HG03159 (cell line): ENCODE data around the gene LSAMP.

ENCODE experiments used
- ATAC-seq: cut with Tn5 transposase; IDR thresholded peaks from one replicate; pipeline ENCODE4 v1.9.1; 2021; ENCODE audit warnings: mild to moderate bottlenecking, moderate library complexity; ENCODE audit not compliant: unreplicated experiment

LSAMP gene

DNA sequence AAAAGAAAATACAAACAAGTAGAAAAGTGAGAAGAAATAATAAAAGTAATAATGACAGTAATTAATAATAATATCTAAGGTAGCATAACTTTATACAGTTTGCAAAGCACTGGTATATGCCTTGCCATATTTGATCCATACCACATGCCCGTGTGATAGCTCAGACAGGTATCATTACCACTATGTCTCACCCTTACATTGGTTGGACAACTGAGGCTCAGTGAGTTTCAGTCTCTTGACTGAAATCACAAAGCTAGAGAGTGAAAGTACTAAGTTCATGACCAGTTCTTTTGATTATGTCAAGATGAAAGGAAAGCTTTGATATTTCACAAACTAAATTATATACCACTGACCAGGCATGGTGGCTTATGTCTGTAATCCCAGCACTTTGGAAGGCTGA is 413.1 kb downstream of the LSAMP start:
- ATAC-seq: no peak

DNA sequence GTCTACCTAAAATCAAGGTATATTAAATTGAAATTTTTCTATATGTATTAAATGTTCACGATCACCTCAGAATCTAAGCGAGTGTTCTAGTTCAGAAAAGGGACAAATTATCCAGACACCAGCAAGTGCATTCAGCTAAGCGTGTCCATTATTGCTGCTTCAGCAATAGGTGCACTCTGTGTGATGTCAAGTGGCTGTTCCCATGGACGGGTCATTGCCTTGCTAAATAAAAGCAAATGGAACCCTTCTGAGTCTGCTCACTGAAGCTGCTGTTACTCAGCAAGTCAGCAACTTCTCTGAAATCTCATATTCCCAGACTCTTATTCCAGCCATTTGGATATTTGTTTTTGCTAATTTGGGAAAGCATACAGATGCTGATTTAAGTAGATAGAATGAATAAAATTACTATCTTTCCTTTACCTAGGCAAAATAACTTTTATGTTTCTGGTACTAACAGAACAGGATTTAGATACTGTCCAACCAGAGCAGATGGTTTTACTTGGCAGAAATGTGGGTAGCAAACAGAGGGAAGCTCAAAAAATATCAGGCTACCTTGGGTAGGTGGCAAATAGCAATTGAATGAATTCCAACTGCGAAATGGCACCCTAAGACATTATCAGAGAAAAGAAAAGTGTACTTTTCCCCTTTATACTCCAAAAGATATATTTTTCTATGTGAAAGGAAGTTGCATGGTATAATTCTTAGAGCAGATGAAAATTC is 415.0 kb downstream of the LSAMP start:
- no peak for ATAC-seq

DNA sequence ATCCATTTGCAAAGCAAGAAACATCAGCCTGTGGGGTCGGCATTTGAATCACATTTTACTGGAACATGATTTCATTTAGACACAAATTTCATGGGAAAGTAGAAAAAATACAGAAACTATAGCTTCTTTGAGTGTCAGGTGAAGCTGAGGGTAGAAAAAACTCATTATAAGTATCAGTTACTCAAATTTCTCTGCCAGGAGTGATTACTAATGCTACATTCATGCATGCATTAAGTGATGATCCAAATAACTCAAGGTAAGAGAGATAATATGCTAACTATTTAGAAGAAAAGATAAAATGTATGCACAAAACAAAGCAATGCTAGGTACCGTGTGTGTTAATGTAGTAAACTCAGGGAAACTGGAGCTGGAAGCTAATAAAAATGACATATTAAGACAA is 416.0 kb downstream of the LSAMP start:
- no peak for ATAC-seq

DNA sequence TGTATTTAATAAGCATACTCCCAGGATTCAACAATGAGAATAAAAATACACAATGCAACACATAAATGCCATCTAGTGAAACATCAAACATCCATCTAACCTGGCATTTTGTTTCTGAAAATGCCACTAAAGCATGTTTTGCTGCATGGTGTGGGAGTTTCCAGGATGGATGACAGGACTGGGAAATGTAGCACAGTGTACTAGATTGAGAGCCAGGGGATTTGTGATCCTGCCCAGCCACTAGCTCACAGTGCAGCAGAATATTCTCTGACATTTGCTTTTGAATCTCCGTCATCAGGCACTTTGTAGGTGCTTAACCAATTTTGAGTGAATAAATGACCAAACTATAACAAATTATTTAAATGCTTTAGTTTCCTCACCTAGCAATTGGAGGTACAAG is 417.1 kb downstream of the LSAMP start:
- ATAC-seq: no peak

DNA sequence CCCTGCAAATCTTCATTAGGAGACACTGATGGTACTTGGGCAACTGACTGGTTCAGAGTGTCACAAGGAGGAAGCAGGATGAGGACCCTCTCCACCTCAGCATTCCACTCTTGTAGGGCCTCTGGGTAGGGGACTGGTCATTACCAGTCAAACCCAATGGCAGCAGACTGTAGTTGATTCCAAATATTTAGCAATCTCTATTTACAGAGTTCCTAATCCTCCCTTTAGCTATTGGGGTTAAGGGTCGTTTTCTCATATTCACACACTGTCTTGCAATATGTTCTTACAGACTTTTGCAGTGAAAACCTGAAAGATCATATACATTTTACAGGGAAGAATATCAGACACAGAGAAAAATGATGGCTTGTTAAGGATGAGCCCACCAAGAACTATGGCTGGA is 424.3 kb downstream of the LSAMP start:
- ATAC-seq: no peak

DNA sequence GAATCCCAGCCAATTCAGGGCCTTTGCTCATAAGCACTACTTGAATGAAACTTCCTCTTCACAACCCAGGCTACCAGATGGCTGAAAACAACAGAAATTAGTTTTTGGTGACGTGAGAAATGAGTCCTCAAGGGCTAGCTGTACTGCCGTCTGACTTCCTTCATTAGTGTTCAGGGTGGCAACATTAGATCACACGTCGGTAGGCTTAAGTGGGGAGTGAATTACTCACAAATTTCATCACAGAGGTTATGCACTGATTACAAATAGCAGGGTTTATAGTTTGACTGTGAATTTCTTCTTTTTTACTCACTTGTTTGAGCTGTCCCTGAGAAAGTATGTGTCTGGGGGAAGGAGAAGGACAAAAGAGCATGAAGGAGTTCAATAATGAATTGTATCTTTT is 424.8 kb downstream of the LSAMP start:
- ATAC-seq: peak; percentile 86

DNA sequence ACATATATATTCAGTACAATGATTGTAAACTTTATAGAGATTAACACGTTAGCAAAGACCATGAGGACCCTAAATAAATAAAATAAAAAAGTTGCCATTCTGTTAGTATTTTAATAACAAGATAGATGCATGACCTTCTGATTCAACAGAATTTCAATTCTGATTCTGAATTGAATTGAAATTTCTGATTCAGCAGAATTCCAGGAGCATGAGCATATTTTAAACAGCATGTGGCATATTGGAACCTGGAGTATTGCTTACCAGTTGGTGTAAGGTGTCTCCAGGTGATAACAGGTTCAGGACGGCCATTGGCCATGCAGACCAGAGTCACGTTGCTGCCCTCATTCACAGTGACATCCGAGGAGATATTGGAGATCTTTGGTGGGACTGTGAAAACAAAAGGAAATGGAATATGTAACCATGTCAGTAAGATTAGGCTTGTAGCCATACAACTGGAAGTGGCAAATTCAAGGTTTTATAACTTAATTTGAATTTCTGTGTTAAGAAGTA is 426.0 kb downstream of the LSAMP start:
- ATAC-seq: no peak

DNA sequence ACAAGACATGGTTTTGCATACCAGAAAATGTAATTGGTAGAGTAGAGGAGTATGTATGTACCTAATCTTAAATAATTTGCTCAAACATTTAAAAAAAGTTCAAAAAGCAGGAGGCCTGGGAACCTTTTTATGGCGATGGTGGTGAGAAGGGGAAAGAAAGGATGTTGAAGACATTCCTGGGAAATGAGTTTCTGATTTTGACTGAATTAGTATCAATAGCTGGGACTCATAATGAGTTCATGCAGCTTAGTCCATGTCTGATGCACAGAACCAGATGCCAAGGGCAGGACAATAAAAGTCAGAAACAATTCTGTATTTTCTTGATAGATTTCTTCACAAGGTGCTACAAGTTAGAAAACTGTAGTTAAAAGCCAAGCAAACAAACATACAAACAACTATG is 426.6 kb downstream of the LSAMP start:
- no peak for ATAC-seq

DNA sequence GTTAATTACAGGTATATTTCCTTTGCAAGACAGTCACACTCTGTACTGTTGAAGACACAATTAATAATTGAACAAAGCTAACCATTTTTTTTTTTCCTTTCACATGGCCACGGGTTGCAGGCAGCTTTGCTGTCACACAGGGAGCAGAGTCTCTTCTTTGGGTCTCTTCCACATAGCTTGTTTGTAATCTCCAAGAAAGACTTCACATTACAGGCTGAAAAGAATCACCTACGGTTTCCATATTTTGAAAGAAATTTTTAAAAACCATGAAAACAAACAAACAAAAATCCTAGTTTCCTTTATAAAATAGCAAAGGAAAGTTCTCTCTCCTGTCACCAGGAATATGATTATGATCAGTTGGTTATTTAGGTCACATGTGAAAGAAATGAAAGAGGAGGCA is 429.4 kb downstream of the LSAMP start:
- ATAC-seq: no peak

DNA sequence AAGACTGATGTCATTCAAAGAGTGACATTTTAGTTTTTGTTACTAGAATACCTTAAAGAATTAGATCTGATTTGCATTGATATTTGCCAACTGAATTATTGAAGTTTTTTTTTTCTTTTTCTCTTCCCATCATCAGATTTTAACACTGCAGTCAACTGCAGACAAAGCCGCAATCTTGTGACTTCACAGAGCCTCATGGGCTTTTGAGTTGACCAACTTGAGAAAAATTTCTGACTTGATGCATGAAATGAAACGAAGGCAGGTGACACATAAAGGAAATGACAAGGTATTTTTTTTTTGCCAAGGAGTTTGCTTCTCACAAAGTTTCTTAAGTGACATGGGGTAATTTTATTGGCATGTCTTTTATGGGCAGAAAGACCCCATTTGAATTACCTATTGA is 438.3 kb downstream of the LSAMP start:
- ATAC-seq: no peak

DNA sequence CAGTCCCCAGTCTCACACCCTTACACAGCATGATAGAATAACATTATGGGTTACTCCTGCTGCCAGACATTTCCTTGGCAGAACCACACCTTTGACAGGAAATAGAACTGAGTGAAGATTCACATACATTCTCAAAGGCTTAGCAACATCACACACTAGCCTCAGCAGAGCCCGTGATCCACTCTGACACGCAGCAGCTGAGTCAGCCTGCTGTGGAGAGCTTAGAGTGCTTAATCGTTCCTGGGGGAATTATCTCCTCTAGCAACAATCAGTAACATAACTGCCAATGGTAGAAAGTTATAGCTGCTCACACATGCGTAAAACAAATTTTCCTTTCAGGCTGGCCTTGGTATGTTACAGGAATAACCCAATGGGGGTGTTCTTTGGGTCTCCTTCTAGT is 439.9 kb downstream of the LSAMP start:
- ATAC-seq: no peak

DNA sequence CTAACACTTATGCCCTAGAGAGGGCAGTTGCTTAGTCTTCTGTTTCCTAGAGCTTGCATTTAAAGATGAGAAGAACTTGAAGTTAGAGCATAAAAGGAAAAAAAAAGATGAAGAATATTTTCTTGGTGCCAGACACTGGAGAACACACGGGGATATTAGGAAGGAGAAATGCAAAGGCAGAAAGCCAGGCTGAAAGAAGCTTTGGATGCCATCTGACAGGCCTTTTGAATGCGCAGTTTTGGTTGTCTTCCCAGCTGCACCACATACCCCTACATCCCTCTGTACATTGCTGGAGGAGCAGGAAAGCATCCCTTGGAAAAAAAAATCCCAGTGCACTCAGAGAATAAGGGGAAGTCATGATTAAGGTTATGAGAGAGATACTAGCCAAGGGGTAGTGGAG is 443.1 kb downstream of the LSAMP start:
- ATAC-seq: no peak

DNA sequence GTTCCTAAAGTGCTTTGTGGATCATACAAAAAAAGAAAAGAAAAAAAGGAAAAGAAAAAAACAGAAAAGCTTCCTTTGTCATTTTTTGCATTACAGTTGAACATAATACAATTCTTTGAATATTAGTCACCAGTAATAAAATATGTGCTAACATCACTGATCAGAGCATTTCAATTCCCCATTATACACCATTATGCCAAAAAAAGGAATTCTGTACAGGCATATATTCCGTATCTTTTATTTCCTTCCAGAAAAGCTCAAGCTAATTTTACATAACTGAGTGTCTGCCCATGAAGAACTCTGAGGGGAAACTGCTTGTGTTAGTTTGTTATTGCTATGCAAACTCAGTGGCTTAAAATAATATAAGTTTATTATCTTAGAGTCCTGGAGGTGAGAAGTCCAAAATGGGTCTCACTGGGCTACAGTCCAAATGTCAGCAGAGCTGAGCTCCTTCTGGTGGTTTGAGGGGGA is 444.1 kb downstream of the LSAMP start:
- no peak for ATAC-seq

DNA sequence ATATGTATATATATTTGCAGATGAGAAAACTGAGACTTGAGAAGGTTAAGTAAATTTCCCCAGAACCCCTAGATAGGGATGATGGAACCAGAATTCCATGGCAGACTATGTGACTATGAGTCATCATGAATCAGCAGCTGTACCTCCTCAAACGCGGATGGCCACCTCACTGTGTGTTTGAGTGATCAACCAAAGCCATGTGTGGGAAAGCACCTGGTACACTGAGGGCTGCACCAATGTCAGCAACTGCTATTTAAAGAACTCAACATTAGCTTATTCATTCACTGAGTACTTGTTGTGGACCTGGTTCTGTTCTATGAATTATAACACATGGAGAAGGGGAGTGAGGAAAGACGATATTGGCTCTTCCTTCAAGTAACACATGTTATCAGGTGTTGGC is 445.0 kb downstream of the LSAMP start:
- ATAC-seq: peak; percentile 82

DNA sequence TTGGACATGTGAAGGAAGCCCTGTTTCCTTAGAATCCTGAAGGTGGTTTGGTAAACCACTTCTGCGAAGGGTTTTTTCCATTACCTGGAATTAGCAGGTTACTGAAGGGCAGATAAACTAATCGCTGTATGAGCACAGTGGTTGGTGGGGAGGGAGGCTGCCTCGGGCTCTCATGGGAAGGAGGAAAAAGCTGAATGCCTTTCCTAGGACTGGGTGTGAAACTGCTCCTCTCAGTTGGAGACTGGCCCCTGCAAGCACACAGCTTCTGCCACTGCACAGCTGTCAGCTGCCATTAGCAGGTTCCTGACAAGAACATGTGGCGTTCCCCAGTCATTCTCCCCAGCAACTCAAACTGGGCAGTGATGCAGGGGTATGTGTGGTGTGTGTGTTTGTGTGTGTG is 445.7 kb downstream of the LSAMP start:
- ATAC-seq: no peak

DNA sequence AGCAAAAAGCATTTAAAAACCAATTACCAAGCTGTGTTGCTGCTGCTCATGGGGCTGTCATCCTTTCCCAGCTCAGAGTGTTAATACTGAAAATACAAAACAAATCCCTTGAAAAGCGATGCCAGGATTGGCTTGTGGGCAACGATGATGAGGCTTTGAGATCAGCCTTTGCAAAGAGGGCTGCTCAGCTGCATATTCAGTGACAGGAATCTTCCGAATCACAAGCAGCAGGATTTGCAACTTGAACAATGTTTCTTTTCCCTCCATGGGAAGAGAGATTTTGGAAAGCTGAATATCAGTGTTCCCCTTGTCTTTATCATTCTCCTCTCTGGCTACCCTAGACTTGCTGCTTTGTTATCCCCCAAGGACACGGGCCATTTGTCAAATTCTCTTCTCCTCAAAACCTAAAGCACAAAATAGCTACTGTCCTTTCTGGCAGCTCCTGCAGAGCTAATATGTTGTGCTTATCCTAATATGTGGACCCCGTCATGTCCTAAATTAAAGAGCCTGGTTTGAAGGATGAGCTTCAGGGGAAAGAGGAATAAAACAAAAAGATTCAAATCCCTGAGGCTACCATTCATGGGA is 446.2 kb downstream of the LSAMP start:
- no peak for ATAC-seq

DNA sequence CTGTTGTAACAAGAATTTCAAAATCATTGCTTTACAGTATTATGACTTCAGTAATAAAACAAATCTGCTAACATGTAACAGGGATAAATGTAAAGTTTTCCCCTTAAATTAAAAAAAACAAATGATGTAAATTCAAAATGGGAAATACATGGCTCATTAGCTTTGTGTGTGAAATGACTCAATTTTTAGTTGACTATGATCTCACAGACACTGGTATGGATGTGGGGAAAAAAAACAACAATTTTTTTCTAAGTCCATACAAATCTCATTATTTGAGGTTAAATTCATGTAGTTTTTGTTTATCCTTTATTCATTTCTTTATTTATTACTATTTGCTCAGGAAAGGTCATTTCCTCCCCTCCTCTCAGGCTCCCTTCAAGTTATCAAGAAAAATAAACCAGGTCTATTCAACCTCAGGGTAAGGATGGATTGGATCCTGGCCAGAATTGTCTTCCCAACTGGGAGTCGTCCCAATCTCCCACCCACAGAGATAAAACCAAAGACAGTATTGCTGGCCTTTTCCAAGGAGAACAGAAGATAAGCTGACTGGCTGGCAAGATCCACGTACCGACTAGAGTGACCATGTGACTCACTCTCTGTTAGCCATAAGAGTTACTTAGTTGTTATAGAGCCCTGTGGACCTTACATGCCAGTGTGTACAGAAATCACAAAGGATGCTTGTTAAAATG is 448.7 kb downstream of the LSAMP start:
- ATAC-seq: no peak

DNA sequence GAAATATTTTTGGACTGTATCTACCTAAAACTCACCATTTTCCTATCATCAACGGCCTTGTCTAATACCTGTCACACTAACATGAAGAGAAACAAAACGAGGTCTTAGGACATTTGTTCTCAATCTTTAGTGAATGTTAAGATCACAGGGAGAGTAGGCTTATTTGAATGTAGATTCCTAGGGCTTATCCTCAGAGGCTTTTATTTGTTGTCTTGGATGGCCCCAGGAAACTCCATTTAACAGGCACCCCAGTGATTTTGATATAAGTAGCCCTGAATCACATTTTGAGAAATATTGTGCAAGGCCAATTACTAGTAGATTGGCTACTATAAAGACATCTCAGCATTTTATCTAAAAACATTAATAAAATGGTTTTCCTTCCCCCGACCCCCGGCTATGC is 454.6 kb downstream of the LSAMP start:
- ATAC-seq: no peak

DNA sequence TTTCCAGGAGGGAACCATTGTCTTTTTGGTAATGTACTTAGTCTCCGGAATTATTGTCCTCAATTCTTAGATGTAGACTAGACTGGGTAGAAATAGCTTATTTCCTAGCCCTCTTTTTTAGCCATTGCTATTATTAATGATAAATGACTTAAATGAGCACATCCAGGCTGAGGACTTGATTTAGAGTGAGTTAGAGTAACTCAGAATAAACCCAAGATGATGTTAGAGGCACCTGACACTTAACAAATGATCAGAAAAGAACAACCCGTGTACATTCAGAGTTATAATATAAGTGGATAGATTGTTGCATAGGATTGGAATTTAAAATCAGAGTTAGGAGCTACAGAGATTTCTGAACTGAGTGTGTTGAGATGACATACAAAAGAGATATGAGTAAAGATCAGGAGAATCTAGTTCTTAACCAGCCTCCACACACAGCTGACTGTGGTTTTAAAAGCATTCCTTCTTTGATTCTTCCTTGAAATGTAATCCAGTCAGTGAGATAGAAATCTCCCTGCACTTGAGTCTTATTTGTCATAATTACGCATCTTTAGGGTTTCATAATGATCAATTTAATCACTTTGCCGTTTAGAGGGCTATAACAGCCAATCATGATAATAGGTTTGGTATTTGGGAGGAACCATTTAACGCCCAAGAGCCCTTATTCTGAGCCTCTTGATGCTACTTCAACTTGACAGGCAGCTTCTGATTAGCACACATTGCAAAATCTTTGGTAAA is 455.4 kb downstream of the LSAMP start:
- no peak for ATAC-seq

DNA sequence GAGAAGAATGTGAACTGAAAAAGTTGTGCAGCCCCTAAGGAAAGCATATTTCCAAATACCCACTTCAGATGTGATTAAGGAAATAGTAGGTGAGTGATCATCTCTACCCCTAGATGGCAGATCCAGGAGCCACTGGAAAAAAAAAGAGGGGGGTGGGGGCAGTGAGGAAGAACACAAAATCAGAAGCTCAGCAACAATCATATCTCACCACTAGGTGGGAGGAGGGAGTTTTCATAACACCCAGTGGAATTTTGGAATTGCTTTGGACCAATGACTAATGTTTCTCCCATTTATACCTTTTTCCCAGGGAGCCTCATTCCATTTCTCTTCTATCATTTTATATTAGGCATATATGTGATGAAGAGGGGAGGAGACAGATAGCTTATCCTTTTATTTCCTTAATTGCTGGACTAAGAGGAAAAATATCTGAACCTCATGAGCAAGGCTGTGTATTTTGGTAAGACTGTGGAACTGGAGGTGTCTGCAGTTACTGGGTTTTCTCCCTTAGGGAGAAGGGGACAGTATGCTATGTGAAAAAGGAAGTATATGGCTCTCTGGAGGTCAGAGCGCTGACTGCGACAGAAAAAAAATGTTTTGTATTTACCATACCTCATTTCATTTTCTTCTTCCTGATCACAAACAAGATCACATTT is 458.6 kb downstream of the LSAMP start:
- no peak for ATAC-seq

DNA sequence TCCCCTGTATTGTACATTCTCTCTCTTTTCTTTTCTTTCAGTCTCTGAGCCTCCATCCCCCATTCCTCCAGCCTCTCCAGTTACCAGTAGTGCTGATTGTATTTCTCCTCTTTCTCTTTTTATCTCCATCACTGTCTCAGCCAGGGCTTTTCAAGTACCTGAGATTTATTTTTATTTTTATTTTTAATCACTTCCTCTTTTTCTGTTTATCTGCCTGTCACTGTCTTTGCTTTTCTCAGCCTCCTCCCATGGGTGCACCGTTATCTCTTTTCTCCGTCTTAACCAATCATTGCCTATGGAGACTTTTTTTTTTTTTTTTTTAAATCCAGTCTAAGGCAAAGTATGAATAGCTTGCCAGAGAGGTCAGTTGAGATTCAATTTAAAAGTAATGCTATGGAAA is 462.7 kb downstream of the LSAMP start:
- no peak for ATAC-seq
